HCT116 (cell line): ENCODE measurements around the gene BRD2. TPM values are rescaled to one million over a fixed set of nuclear protein-coding genes. Genes with fewer than 3 reads are reported as not detected.

Experiments used
- ATAC-seq: fragments of 200-7000 bp; cut with Tn5 transposase; 2 replicates; pipeline ENCODE4 v1.9.1; 2020; ENCODE audit warnings: mild to moderate bottlenecking, moderate library complexity
- BruUV-seq: library from RNA; stranded (reverse); fragments of 400-500 nt; replicated peaks from 2 replicates; lab custom pipeline; 2021; lab: Mats Ljungman, UMichigan
- CTCF ChIA-PET: fragments of 300-600 bp; sonication (Branson Sonifier 250); formaldehyde crosslinking; loops from one replicate; lab custom pipeline; 2021; ENCODE audit warnings: antibody characterized with exemption; lab: Charles Lee
- POLR2A ChIA-PET: fragments of 300-600, 350-600 bp; sonication (Branson Sonifier 250); formaldehyde crosslinking; loops from one replicate; lab custom pipeline; 2021; ENCODE audit warnings: antibody characterized with exemption; lab: Charles Lee
- RAD21 ChIA-PET, 2 experiments: fragments of 300-600 bp; sonication (Branson Sonifier 250); formaldehyde crosslinking; loops; one replicate each; lab custom pipeline; 2023; ENCODE audit warnings: low total read pairs in 2 of 2; ENCODE audit not compliant: uncharacterized antibody in 2 of 2, unreplicated experiment in 2 of 2, low non-redundant PET in 1 of 2; lab: Charles Lee
- DNase-seq: peaks from one replicate; pipeline ENCODE4 v3.0.0-alpha.2; 2010; ENCODE audit warnings: low read depth, low spot score
- H2AFZ ChIP-seq: fragments of 200-600 bp; shearing (Covaris generic), sonication (generic); 2 replicates; pipeline ENCODE4 v1.6.1; 2017; ENCODE audit warnings: low read depth, mixed run types, mixed read lengths, antibody characterized with exemption, low read length; ENCODE audit not compliant: poor library complexity, severe bottlenecking
- H3K27ac ChIP-seq: 2 replicates; pipeline ENCODE4 v1.5.1; 2012; ENCODE audit warnings: low read depth, low read length
- H3K27me3 ChIP-seq: fragments of 200-600 bp; sonication (generic); 2 replicates; pipeline ENCODE4 v1.6.1; 2016; ENCODE audit warnings: mixed run types, low read length, mixed read lengths; ENCODE audit not compliant: insufficient read depth
- H3K36me3 ChIP-seq, 2 experiments: fragments of 200-500 bp in 1 of 2; fragments of 200-600 bp in 1 of 2; sonication (Bioruptor generic) in 1 of 2; sonication (generic) in 1 of 2; 2 replicates each; pipeline versions ENCODE4 v1.5.1 to v1.6.1; 2014 to 2016; ENCODE audit warnings: low read length in 2 of 2, inconsistent platforms in 1 of 2, mixed read lengths in 1 of 2, mixed run types in 1 of 2; ENCODE audit not compliant: insufficient read depth in 2 of 2, control insufficient read depth in 1 of 2
- H3K4me1 ChIP-seq, 2 experiments: fragments of 200-600 bp in 1 of 2; sonication (generic) in 1 of 2; 2 replicates each; pipeline versions ENCODE4 v1.5.1 to v1.6.1; 2012 to 2017; ENCODE audit warnings: low read length in 2 of 2, inconsistent platforms in 1 of 2, mild to moderate bottlenecking in 1 of 2, mixed read lengths in 1 of 2, mixed run types in 1 of 2, moderate library complexity in 1 of 2; ENCODE audit not compliant: insufficient read depth in 2 of 2, control insufficient read depth in 1 of 2
- H3K4me2 ChIP-seq: fragments of 200-600 bp; sonication (generic); 2 replicates; pipeline ENCODE4 v1.6.1; 2017; ENCODE audit warnings: mixed run types, low read length, mixed read lengths
- H3K4me3 ChIP-seq, 2 experiments: fragments of 200-600 bp in 1 of 2; sonication (generic) in 1 of 2; replicated peaks in 1 of 2; 2 replicates each; pipeline ENCODE4 v1.5.1; 2011 to 2016; ENCODE audit warnings: low read length in 2 of 2, control low read depth in 1 of 2, low read depth in 1 of 2, mild to moderate bottlenecking in 1 of 2, mixed read lengths in 1 of 2, mixed run types in 1 of 2
- H3K79me2 ChIP-seq: fragments of 200-600 bp; sonication (generic); 2 replicates; pipeline ENCODE4 v1.6.1; 2017; ENCODE audit warnings: mild to moderate bottlenecking, mixed run types, low read length, moderate library complexity, mixed read lengths; ENCODE audit not compliant: insufficient read depth
- H3K9ac ChIP-seq: fragments of 200-600 bp; sonication (generic); 2 replicates; pipeline ENCODE4 v1.6.1; 2016; ENCODE audit warnings: low read length, mixed read lengths
- H3K9me2 ChIP-seq: fragments of 200-600 bp; sonication (generic), shearing (Covaris generic); 2 replicates; pipeline ENCODE4 v1.6.1; 2017; ENCODE audit warnings: mixed run types, mild to moderate bottlenecking, moderate library complexity; ENCODE audit not compliant: insufficient read depth
- H3K9me3 ChIP-seq, 2 experiments: fragments of 200-500 bp in 1 of 2; fragments of 200-600 bp in 1 of 2; sonication (Bioruptor generic) in 1 of 2; sonication (generic) in 1 of 2; 2 replicates each; pipeline ENCODE4 v1.6.1; 2014 to 2017; ENCODE audit warnings: low read length in 2 of 2, mixed read lengths in 2 of 2, inconsistent platforms in 1 of 2, low read depth in 1 of 2, mild to moderate bottlenecking in 1 of 2, mixed run types in 1 of 2, moderate library complexity in 1 of 2; ENCODE audit not compliant: control insufficient read depth in 1 of 2, insufficient read depth in 1 of 2
- H4K20me1 ChIP-seq: fragments of 200-600 bp; sonication (generic), shearing (Covaris generic); 2 replicates; pipeline ENCODE4 v1.6.1; 2017; ENCODE audit warnings: mixed run types, mild to moderate bottlenecking, moderate library complexity; ENCODE audit not compliant: insufficient read depth
- ATF3 ChIP-seq: IDR thresholded peaks from 2 replicates; pipeline ENCODE4 v1.6.1; 2012
- CTCF ChIP-seq, 3 experiments: fragments of 200-600 bp in 1 of 3; sonication (generic) in 1 of 3; IDR thresholded peaks in 2 of 3; conservative IDR thresholded peaks in 1 of 3; 2 replicates each; pipeline ENCODE4 v1.5.1; 2012 to 2017; ENCODE audit warnings: low read depth in 2 of 3, low read length in 2 of 3, antibody characterized with exemption in 1 of 3, borderline replicate concordance in 1 of 3, control low read depth in 1 of 3, mild to moderate bottlenecking in 1 of 3, mixed read lengths in 1 of 3, mixed run types in 1 of 3, moderate library complexity in 1 of 3; ENCODE audit not compliant: insufficient read depth in 1 of 3
- EZH2 ChIP-seq: fragments of 200-600 bp; sonication (generic); IDR thresholded peaks from 2 replicates; pipeline ENCODE4 v1.6.1; 2017; ENCODE audit warnings: antibody characterized with exemption, mixed run types
- JUND ChIP-seq: IDR thresholded peaks from 2 replicates; pipeline ENCODE4 v1.6.1; 2012
- POLR2AphosphoS5 ChIP-seq: IDR thresholded peaks from 2 replicates; pipeline ENCODE4 v1.6.1; 2011; ENCODE audit warnings: mild to moderate bottlenecking, low read depth, low read length, moderate library complexity
- RAD21 ChIP-seq: IDR thresholded peaks from 2 replicates; pipeline ENCODE4 v1.6.1; 2012; ENCODE audit warnings: low read depth, mild to moderate bottlenecking
- ZNF274 ChIP-seq: fragments of 200-500 bp; sonication (Bioruptor generic); IDR thresholded peaks from 2 replicates; pipeline ENCODE4 v1.6.1; 2014; ENCODE audit warnings: mild to moderate bottlenecking, low read depth, low read length, inconsistent platforms
- intact Hi-C: fragments of 100-400 bp; cut with micrococcal nuclease; formaldehyde crosslinking; loops from 2 replicates; pipeline ENCODE4 v1.10.0; 2022
- total RNA-seq: library from RNA; stranded (reverse); gene quantifications from one replicate; pipeline ENCODE4 v1.2.1, GENCODE V29; 2021; ENCODE audit not compliant: unreplicated experiment

BRD2 gene
- total RNA-seq, 1 experiment from 2014 or later: 260 TPM

DNA sequence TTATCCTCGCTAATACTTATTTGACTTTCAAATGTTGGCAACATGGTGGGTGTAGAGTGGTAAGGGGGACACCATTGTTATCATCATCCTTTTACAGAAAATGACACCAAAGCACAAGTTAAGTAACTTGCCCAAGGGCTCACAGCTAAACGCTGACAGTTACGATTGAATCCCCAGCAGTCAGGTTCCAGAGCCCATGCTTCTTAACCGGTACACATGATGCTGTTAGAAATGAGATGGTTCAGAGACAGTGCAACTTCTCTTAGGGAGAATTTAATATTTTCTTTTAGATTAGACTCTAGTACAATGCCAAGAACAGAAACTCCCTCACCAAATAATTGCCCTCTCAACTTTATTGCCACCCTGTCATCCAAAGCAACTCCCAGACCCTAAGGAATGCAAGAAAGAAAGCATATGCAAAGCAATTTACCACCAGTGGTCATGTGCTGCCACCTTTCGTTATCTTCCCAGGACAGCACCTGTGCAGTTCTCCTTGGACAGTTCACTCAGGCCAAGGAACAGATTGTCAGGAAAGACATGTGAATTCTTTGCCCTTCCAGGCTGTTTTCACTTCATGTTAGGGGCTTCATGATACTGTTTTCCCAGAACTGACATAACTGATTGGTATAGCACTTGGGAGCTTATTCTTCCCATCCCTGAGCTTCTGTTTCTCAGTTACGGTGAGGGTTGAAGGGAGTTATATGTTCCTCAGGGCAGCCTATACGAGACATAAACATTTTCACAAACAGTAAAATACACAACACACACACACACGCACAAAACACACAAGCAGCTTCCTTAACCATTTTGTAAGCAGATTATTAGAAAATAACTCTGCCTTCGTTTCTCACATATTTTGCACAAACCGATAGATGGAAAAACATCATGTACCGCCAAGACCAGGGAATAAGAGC, 20.6 kb upstream of the BRD2 start:
- TF ChIP-seq EZH2: no peak
- TF ChIP-seq POLR2AphosphoS5: no peak
- TF ChIP-seq JUND: no peak
- TF ChIP-seq ZNF274: no peak
- TF ChIP-seq CTCF (IDR thresholded peaks at IDR 0.05 in 2 of 3, conservative IDR thresholded peaks at IDR 0.05 in 1 of 3; ENCODE audit: borderline replicate concordance in 1 of 3, insufficient read depth in 1 of 3, low read depth in 2 of 3, low read length in 2 of 3): peak; percentile 64 to 78 (median 70)
- TF ChIP-seq ATF3: no peak
- TF ChIP-seq RAD21: peak; percentile 89
- H3K36me3 ChIP-seq: no peaks in the 10 kb centered on the region
- H3K27ac ChIP-seq: no peak overlapping the region
- no TSS peak for BruUV-seq
- ChIA-PET CTCF (interaction anchor here (0.7 to 1.1 kb wide), 4 partner anchors 14 to 109 kb away, joined by 3 to 4 read pairs (median 3); partner anchors contain the start of gene TAP2), RAD21 (interaction anchor here in 1 of 2 experiments (0.8 kb wide), 1 partner anchor 62 kb away, joined by 4 read pairs; no protein-coding TSS in a partner anchor), POLR2A (interaction anchor here (1.5 kb wide), 1 partner anchor 24 kb away, joined by 4 read pairs; no protein-coding TSS in a partner anchor)
- H3K9me3 ChIP-seq: no peaks in the 10 kb centered on the region
- H2AFZ ChIP-seq: no peak overlapping the region
- peaks cover 0 to 4% of the 10 kb centered on the region in 2 experiments; a peak in 2 of 4 replicates for H3K4me1 ChIP-seq
- no peaks in the 10 kb centered on the region for H4K20me1 ChIP-seq
- intact Hi-C loops: loop anchor here (1.0 to 5.0 kb wide), 2 partner anchors 63 to 111 kb away; partner anchors contain the start of gene TAP2
- H3K9me2 ChIP-seq: no peaks in the 10 kb centered on the region
- ATAC-seq (peak; percentile 94), DNase-seq (peak; percentile 48)
- no peak overlapping the region for H3K9ac ChIP-seq
- no peaks in the 10 kb centered on the region for H3K27me3 ChIP-seq
- no peaks in the 10 kb centered on the region for H3K79me2 ChIP-seq
- no peak overlapping the region for H3K4me3 ChIP-seq
- no peak overlapping the region for H3K4me2 ChIP-seq
